Vagina (tissue), 2 donors: ENCODE measurements around the gene RNF11.

Source experiments
- CTCF ChIP-seq, 3 experiments: fragments of 450-650 bp in 2 of 3; fragments of 200-600 bp in 1 of 3; sonication (generic) in 1 of 3; IDR thresholded peaks; one replicate each; pipeline ENCODE4 v1.5.1; 2017 to 2019; ENCODE audit warnings: antibody characterized with exemption in 3 of 3, mild to moderate bottlenecking in 2 of 3, moderate library complexity in 2 of 3
- POLR2A ChIP-seq, 2 donors: fragments of 450-650 bp; IDR thresholded peaks; one replicate each; pipeline ENCODE4 v1.6.1; 2017; ENCODE audit warnings: antibody characterized with exemption in 2 of 2, mild to moderate bottlenecking in 2 of 2, moderate library complexity in 2 of 2
- POLR2AphosphoS5 ChIP-seq, 2 donors: sonication (generic); formaldehyde crosslinking; IDR thresholded peaks; one replicate each; pipeline ENCODE4 v1.9.0; 2017; ENCODE audit warnings: antibody characterized with exemption in 2 of 2, mild to moderate bottlenecking in 2 of 2, low read depth in 1 of 2; ENCODE audit not compliant: insufficient read depth in 1 of 2

- TF ChIP-seq POLR2AphosphoS5 (IDR thresholded peaks at IDR 0.05; ENCODE audit: insufficient read depth in 1 of 2, low read depth in 1 of 2) = no peak
- TF ChIP-seq CTCF (IDR thresholded peaks at IDR 0.05) = no peak
- no peak for TF ChIP-seq POLR2A (IDR thresholded peaks at IDR 0.05)
These were observed 67.7 kb downstream of the RNF11 start for GRCh38 chr1:51303751-51304251.
